Vagina (tissue), 2 donors: ENCODE data around the gene IQSEC3. TPM values are rescaled to one million over a fixed set of nuclear protein-coding genes. Genes with fewer than 3 reads are reported as not detected.

ENCODE experiments used
- DNase-seq, 2 donors: peaks; one replicate each; pipeline ENCODE4 v3.0.0-alpha.2; 2017; ENCODE audit errors: extremely low spot score in 2 of 2
- H3K27ac ChIP-seq: fragments of 200-600 bp; sonication (generic); one replicate; pipeline ENCODE4 v1.5.1; 2019
- H3K27me3 ChIP-seq: fragments of 200-600 bp; sonication (generic); one replicate; pipeline ENCODE4 v1.5.1; 2019
- H3K36me3 ChIP-seq, 2 donors: fragments of 200-600 bp; sonication (generic); one replicate each; pipeline ENCODE4 v1.5.1; 2017 to 2019
- H3K4me1 ChIP-seq: fragments of 200-600 bp; sonication (generic); one replicate; pipeline ENCODE4 v1.5.1; 2019
- H3K4me3 ChIP-seq, 2 donors: fragments of 200-600 bp; sonication (generic); 1 replicate in 1 of 2; 2 replicates in 1 of 2; pipeline ENCODE4 v1.5.1; 2016 to 2019
- H3K9me3 ChIP-seq: fragments of 200-600 bp; sonication (generic); one replicate; pipeline ENCODE4 v1.5.1; 2019
- POLR2A ChIP-seq, 2 donors: fragments of 450-650 bp; IDR thresholded peaks; one replicate each; pipeline ENCODE4 v1.6.1; 2017; ENCODE audit warnings: antibody characterized with exemption in 2 of 2, mild to moderate bottlenecking in 2 of 2, moderate library complexity in 2 of 2
- POLR2AphosphoS5 ChIP-seq, 2 donors: sonication (generic); formaldehyde crosslinking; IDR thresholded peaks; one replicate each; pipeline ENCODE4 v1.9.0; 2017; ENCODE audit warnings: antibody characterized with exemption in 2 of 2, mild to moderate bottlenecking in 2 of 2, low read depth in 1 of 2; ENCODE audit not compliant: insufficient read depth in 1 of 2
- intact Hi-C: fragments of 100-400 bp; cut with DNase I; formaldehyde crosslinking; loops from one replicate; pipeline ENCODE4 v1.15.1; 2023
- total RNA-seq: library from RNA; depleted of rRNA; stranded (reverse); fragments of >200 nt; gene quantifications from one replicate; pipeline ENCODE4 v1.2.3, GENCODE V29; 2016
- TF ChIP-seq, protein P1 (sequence below), 3 experiments: fragments of 450-650 bp in 2 of 3; fragments of 200-600 bp in 1 of 3; sonication (generic) in 1 of 3; IDR thresholded peaks; one replicate each; pipeline ENCODE4 v1.5.1; 2017 to 2019; ENCODE audit warnings: antibody characterized with exemption in 3 of 3, mild to moderate bottlenecking in 2 of 3, moderate library complexity in 2 of 3

The IQSEC3 gene
- total RNA-seq, 1 donor from 2014 or later: 1.7 TPM

DNA sequence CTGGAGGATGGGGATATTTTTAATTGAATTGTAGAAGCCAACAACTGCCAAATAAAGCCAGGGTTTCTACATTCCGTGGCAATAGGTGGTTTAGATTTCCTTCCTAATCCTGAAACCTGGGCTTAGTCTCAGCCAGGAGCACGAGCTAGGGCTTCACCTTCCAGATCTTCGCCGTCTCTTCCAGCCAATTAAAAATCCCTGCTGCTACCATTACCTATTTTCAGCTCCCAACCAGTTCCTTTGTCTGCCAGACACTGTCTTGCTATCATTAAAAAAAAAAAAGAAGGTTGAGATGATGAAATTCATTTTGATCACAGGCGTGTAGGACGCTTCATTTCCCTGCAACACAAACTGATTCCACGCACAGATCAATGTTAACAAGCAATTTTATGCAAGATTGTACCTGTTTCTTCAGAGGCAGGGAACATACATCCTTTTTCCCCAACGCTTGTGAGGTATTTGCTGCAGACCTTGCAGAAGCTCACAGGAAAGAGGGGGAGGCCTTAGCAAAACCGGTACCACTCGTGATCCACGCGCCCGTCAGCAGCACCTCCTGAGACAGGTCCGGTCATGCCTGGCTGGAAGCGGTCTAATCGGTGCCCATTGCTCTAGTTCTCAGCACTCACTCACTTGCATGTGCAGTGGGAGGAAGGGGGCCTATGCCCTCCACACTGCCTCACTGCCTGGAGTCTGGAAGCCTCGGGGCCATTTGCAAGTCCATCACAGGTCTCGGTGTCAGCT lies 82.3 kb downstream of the IQSEC3 start:
- DNase-seq: no peak
- intact Hi-C loops: no loop called here
- Histone ChIP-seq H3K36me3 (no peaks in the 10 kb centered on the region), H3K4me3 (no peak overlapping the region), H3K27me3 (no peaks in the 10 kb centered on the region), H3K9me3 (no peaks in the 10 kb centered on the region), H3K4me1 (peaks cover 6% of the 10 kb centered on the region), H3K27ac (no peak overlapping the region)
- TF ChIP-seq, protein P1, sequence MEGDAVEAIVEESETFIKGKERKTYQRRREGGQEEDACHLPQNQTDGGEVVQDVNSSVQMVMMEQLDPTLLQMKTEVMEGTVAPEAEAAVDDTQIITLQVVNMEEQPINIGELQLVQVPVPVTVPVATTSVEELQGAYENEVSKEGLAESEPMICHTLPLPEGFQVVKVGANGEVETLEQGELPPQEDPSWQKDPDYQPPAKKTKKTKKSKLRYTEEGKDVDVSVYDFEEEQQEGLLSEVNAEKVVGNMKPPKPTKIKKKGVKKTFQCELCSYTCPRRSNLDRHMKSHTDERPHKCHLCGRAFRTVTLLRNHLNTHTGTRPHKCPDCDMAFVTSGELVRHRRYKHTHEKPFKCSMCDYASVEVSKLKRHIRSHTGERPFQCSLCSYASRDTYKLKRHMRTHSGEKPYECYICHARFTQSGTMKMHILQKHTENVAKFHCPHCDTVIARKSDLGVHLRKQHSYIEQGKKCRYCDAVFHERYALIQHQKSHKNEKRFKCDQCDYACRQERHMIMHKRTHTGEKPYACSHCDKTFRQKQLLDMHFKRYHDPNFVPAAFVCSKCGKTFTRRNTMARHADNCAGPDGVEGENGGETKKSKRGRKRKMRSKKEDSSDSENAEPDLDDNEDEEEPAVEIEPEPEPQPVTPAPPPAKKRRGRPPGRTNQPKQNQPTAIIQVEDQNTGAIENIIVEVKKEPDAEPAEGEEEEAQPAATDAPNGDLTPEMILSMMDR (IDR thresholded peaks at IDR 0.05): no peak
- TF ChIP-seq POLR2AphosphoS5 (IDR thresholded peaks at IDR 0.05; ENCODE audit: insufficient read depth in 1 of 2, low read depth in 1 of 2) (no peak), POLR2A (IDR thresholded peaks at IDR 0.05) (no peak)

GRCh38 chr12:151579-151978 lies 85.0 kb downstream of the IQSEC3 start:
- no peak overlapping the region for H3K4me3 ChIP-seq
- H3K36me3 ChIP-seq: no peaks in the 10 kb centered on the region
- no peaks in the 10 kb centered on the region for H3K4me1 ChIP-seq
- no peaks in the 10 kb centered on the region for H3K27me3 ChIP-seq
- H3K9me3 ChIP-seq: no peaks in the 10 kb centered on the region
- no peak overlapping the region for H3K27ac ChIP-seq
- intact Hi-C loops: no loop called here
- TF ChIP-seq, protein P1 (IDR thresholded peaks at IDR 0.05): no peak
- no peak for TF ChIP-seq POLR2AphosphoS5 (IDR thresholded peaks at IDR 0.05; ENCODE audit: insufficient read depth in 1 of 2, low read depth in 1 of 2)
- no peak for TF ChIP-seq POLR2A (IDR thresholded peaks at IDR 0.05)
- no peak for DNase-seq

- no peak for DNase-seq
- no peaks in the 10 kb centered on the region for H3K36me3 ChIP-seq
- no peaks in the 10 kb centered on the region for H3K9me3 ChIP-seq
- H3K27ac ChIP-seq: no peak overlapping the region
- H3K4me1 ChIP-seq: no peaks in the 10 kb centered on the region
- intact Hi-C loops: no loop called here
- H3K4me3 ChIP-seq: no peak overlapping the region
- H3K27me3 ChIP-seq: no peaks in the 10 kb centered on the region
- TF ChIP-seq, protein P1 (IDR thresholded peaks at IDR 0.05): no peak
- TF ChIP-seq POLR2AphosphoS5 (IDR thresholded peaks at IDR 0.05; ENCODE audit: insufficient read depth in 1 of 2, low read depth in 1 of 2) (no peak), POLR2A (IDR thresholded peaks at IDR 0.05) (no peak)
Observed at GRCh38 chr12:152440-152839, 85.9 kb downstream of the IQSEC3 start.

DNA sequence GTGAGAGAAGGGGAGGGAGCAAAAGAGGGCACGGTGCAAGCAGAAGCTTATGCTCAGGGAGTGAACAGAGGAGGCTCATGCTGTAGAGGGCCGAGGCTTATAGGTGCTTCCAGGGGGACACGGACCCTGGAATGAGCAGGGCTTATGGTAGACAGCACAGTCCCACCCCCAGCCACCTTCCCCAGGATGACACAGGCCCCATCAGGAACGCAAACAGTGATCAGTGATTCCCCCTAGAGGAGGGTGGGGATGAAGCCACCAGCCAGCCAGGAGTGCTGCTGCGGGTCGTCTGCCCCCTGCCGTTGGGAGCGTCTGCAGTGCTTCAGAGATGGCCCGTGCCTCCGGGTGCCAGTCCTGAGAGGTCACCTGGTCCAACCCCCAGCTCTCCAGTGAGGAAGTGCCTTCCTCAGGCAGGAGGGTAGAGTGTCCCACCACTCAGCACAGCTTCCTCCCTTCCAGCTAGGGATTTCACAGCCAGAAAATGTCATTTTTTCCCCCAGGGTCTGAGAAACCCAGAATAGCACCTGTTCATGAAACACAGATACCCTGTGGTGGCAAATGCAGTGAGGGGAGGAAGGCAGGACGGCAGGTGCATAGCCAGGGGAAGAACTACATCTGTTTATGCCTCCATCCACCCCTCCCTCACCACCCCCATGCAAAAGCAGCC lies 86.6 kb downstream of the IQSEC3 start:
- Histone ChIP-seq H3K9me3 (no peaks in the 10 kb centered on the region), H3K27ac (no peak overlapping the region), H3K4me1 (no peaks in the 10 kb centered on the region), H3K4me3 (no peak overlapping the region), H3K27me3 (no peaks in the 10 kb centered on the region), H3K36me3 (no peaks in the 10 kb centered on the region)
- TF ChIP-seq, protein P1 (IDR thresholded peaks at IDR 0.05): no peak
- TF ChIP-seq POLR2A (IDR thresholded peaks at IDR 0.05) (no peak), POLR2AphosphoS5 (IDR thresholded peaks at IDR 0.05; ENCODE audit: insufficient read depth in 1 of 2, low read depth in 1 of 2) (no peak)
- DNase-seq: no peak
- intact Hi-C loops: no loop called here

GRCh38 chr12:154058-154457 lies 87.5 kb downstream of the IQSEC3 start:
- Histone ChIP-seq H3K27ac (no peak overlapping the region), H3K36me3 (no peaks in the 10 kb centered on the region), H3K4me3 (no peak overlapping the region), H3K4me1 (no peaks in the 10 kb centered on the region), H3K9me3 (no peaks in the 10 kb centered on the region), H3K27me3 (no peaks in the 10 kb centered on the region)
- no peak for DNase-seq
- intact Hi-C loops: no loop called here
- TF ChIP-seq POLR2A (IDR thresholded peaks at IDR 0.05) (no peak), POLR2AphosphoS5 (IDR thresholded peaks at IDR 0.05; ENCODE audit: insufficient read depth in 1 of 2, low read depth in 1 of 2) (no peak)
- TF ChIP-seq, protein P1 (IDR thresholded peaks at IDR 0.05): no peak
